K562 (cell line): ENCODE measurements around the gene ENOX2. TPM values are rescaled to one million over a fixed set of nuclear protein-coding genes. Genes with fewer than 3 reads are reported as not detected.

Source experiments
- CCAR2 ChIP-seq: fragments of 200-400 bp; formaldehyde crosslinking; IDR thresholded peaks from 2 replicates; pipeline ENCODE4 v1.6.1; 2017; ENCODE audit warnings: mild to moderate bottlenecking, low read depth, low read length
- CEBPG ChIP-seq, 3 experiments: fragments of 200-800 bp in 1 of 3; sonication (Bioruptor generic) in 1 of 3; sonication (generic) in 1 of 3; formaldehyde crosslinking in 1 of 3; IDR thresholded peaks in 2 of 3; conservative IDR thresholded peaks in 1 of 3; 2 replicates each; pipeline versions ENCODE4 v1.6.1 to v1.8.0; 2016 to 2022; ENCODE audit warnings: missing compliant biosample characterization in 2 of 3, missing genetic modification characterization in 2 of 3, mild to moderate bottlenecking in 1 of 3, missing genetic modification reagents in 1 of 3
- DLX4 ChIP-seq: fragments of 250-450 bp; sonication (Bioruptor Pico); IDR thresholded peaks from 2 replicates; pipeline ENCODE4 v1.6.1; 2021; ENCODE audit warnings: mild to moderate bottlenecking
- GTF2B ChIP-seq: IDR thresholded peaks from 2 replicates; pipeline ENCODE4 v1.6.1; 2011; ENCODE audit not compliant: insufficient read length; ENCODE audit errors: extremely low read depth
- HDAC3 ChIP-seq: fragments of 450-650 bp; IDR thresholded peaks from 2 replicates; pipeline ENCODE4 v1.6.1; 2018; ENCODE audit warnings: borderline replicate concordance, mild to moderate bottlenecking, moderate library complexity; ENCODE audit not compliant: partially characterized antibody
- HINFP ChIP-seq: fragments of 450-650 bp; conservative IDR thresholded peaks from 2 replicates; pipeline ENCODE4 v1.6.1; 2016; ENCODE audit warnings: missing genetic modification characterization, low read depth, mild to moderate bottlenecking, control low read depth, missing compliant biosample characterization
- HIVEP1 ChIP-seq: fragments of 250-450 bp; sonication (Bioruptor Pico); IDR thresholded peaks from 2 replicates; pipeline ENCODE4 v1.4.0; 2020; ENCODE audit warnings: mild to moderate bottlenecking
- ILF3 ChIP-seq: fragments of 450-650 bp; IDR thresholded peaks from 2 replicates; pipeline ENCODE4 v1.6.1; 2018; ENCODE audit warnings: antibody characterized with exemption, mild to moderate bottlenecking, moderate library complexity, borderline replicate concordance
- IRF9 ChIP-seq: fragments of 450-650 bp; IDR thresholded peaks from 2 replicates; pipeline ENCODE4 v1.6.1; 2016; ENCODE audit warnings: missing biosample characterization, missing genetic modification characterization
- L3MBTL2 ChIP-seq: fragments of 450-650 bp; IDR thresholded peaks from 2 replicates; pipeline ENCODE4 v1.6.1; 2016; ENCODE audit warnings: mild to moderate bottlenecking, moderate library complexity
- NELFE ChIP-seq: IDR thresholded peaks from 2 replicates; pipeline ENCODE4 v1.6.1; 2011; ENCODE audit warnings: mild to moderate bottlenecking; ENCODE audit not compliant: insufficient read depth, insufficient read length
- NEUROD1 ChIP-seq: fragments of 150-350 bp; IDR thresholded peaks from 2 replicates; pipeline ENCODE4 v1.6.1; 2014; ENCODE audit warnings: borderline replicate concordance, low read length, low read depth; ENCODE audit not compliant: partially characterized antibody
- OTX1 ChIP-seq: fragments of 450-650 bp; formaldehyde crosslinking; IDR thresholded peaks from 2 replicates; pipeline ENCODE4 v1.4.0; 2022; ENCODE audit warnings: mild to moderate bottlenecking
- PHF20 ChIP-seq: fragments of 450-650 bp; IDR thresholded peaks from 2 replicates; pipeline ENCODE4 v1.6.1; 2018; ENCODE audit not compliant: partially characterized antibody
- PHF8 ChIP-seq: fragments of 200-600 bp; sonication (generic); IDR thresholded peaks from 2 replicates; pipeline ENCODE4 v1.6.1; 2012; ENCODE audit warnings: mixed run types, mild to moderate bottlenecking, inconsistent platforms, low read length, moderate library complexity, borderline replicate concordance
- PYGO2 ChIP-seq: fragments of 450-650 bp; IDR thresholded peaks from 2 replicates; pipeline ENCODE4 v1.6.1; 2016; ENCODE audit warnings: mild to moderate bottlenecking, missing genetic modification characterization, moderate library complexity, missing compliant biosample characterization
- RFX5 ChIP-seq: IDR thresholded peaks from 2 replicates; pipeline ENCODE4 v1.6.1; 2011; ENCODE audit warnings: low read depth, mild to moderate bottlenecking, improper control_type of control experiment, low read length
- STAT5A ChIP-seq: IDR thresholded peaks from 2 replicates; pipeline ENCODE4 v1.6.1; 2012; ENCODE audit warnings: low read length, inconsistent platforms, borderline replicate concordance
- TAF7 ChIP-seq: fragments of 450-650 bp; IDR thresholded peaks from 2 replicates; pipeline ENCODE4 v1.6.1; 2016; ENCODE audit warnings: missing genetic modification characterization, missing compliant biosample characterization
- TCF7 ChIP-seq: sonication (generic); IDR thresholded peaks from 2 replicates; pipeline ENCODE4 v1.6.1; 2016; ENCODE audit warnings: antibody characterized with exemption, borderline replicate concordance
- XRCC3 ChIP-seq: fragments of 450-650 bp; IDR thresholded peaks from 2 replicates; pipeline ENCODE4 v1.6.1; 2017; ENCODE audit warnings: mild to moderate bottlenecking, moderate library complexity
- YBX1 ChIP-seq: fragments of 450-650 bp; IDR thresholded peaks from 2 replicates; pipeline ENCODE4 v1.7.1; 2016; ENCODE audit warnings: mild to moderate bottlenecking
- ZBTB43 ChIP-seq: sonication (generic); formaldehyde crosslinking; IDR thresholded peaks from 2 replicates; pipeline ENCODE4 v1.8.0; 2023; ENCODE audit warnings: mild to moderate bottlenecking, missing genetic modification reagents
- ZFX ChIP-seq: sonication (generic); formaldehyde crosslinking; IDR thresholded peaks from 2 replicates; pipeline ENCODE4 v1.8.0; 2022; ENCODE audit warnings: mild to moderate bottlenecking, missing genetic modification reagents, moderate library complexity
- ZNF133 ChIP-seq: fragments of 250-450 bp; sonication (Bioruptor Pico); IDR thresholded peaks from 2 replicates; pipeline ENCODE4 v1.4.0; 2020; ENCODE audit warnings: mild to moderate bottlenecking
- ZNF282 ChIP-seq: sonication (generic); formaldehyde crosslinking; IDR thresholded peaks from 2 replicates; pipeline ENCODE4 v1.8.1; 2023; ENCODE audit warnings: missing genetic modification reagents
- ZSCAN32 ChIP-seq: fragments of 450-650 bp; formaldehyde crosslinking; IDR thresholded peaks from 2 replicates; pipeline ENCODE4 v1.4.0; 2020; ENCODE audit warnings: mild to moderate bottlenecking, moderate library complexity
- polyA plus RNA-seq, 8 experiments: library from polyadenylated mRNA; depleted of rRNA in 4 of 8; stranded (reverse) in 5 of 8; unstranded in 3 of 8; fragments of >200 nt; fragmentation: Nextera tagmentation in 2 of 8; fragmentation: Illumina TruSeq in 1 of 8; extraction: Ambion mirVana in 2 of 8; extraction: Trizol in 1 of 8; gene quantifications; 2 replicates each; pipeline versions ENCODE4 v1.2.1 to v1.2.3, GENCODE V29; 2011 to 2014; ENCODE audit warnings: inconsistent platforms in 1 of 8, missing spikeins in 1 of 8
- total RNA-seq, 7 experiments: library from RNA; depleted of rRNA in 6 of 7; stranded (reverse); fragments of >200 nt in 6 of 7; fragmentation: Illumina TruSeq in 2 of 7; extraction: Trizol in 2 of 7; gene quantifications; 2 replicates each; pipeline versions ENCODE4 v1.2.1 to v1.2.3, GENCODE V29; 2011 to 2021; ENCODE audit warnings: low replicate concordance in 1 of 7

The ENOX2 gene
- total and polyA plus RNA-seq, 9 of the 15 experiments (the other 6 are each of a cell fraction or from before 2014, with no cell fraction given) = 6.1 to 24.0 (median 13.8) TPM

- TF ChIP-seq STAT5A (peak; percentile 90), ILF3 (no peak), TAF7 (no peak), ZBTB43 (no peak), NEUROD1 (no peak), PHF20 (no peak), ZSCAN32 (CRISPR knock-in tag) (no peak), YBX1 (no peak), CCAR2 (no peak), HINFP (no peak), IRF9 (tag) (no peak), HIVEP1 (CRISPR knock-in tag) (no peak), ZNF282 (CRISPR knock-in tag) (no peak), PHF8 (no peak), PYGO2 (tag) (no peak), XRCC3 (no peak), RFX5 (no peak), DLX4 (CRISPR knock-in tag) (no peak), ZFX (CRISPR knock-in tag) (no peak), GTF2B (no peak), OTX1 (CRISPR knock-in tag) (no peak), L3MBTL2 (no peak), HDAC3 (peak; percentile 79), ZNF133 (CRISPR knock-in tag) (no peak), NELFE (no peak), CEBPG (CRISPR knock-in tag; IDR thresholded peaks at IDR 0.05) (no peak), CEBPG (tag; conservative IDR thresholded peaks at IDR 0.05 in 1 of 2, IDR thresholded peaks at IDR 0.05 in 1 of 2) (no peak), TCF7 (no peak)
Measured at GRCh38 chrX:130756233-130756632, 146.8 kb downstream of the ENOX2 start (continued).
